Mesenchymal stem cell (in vitro differentiated cells and primary cell): ENCODE measurements around the gene LILRB5.
A peak's percentile ranks its signal among the peaks of the same experiment; 100 is the strongest.

Source experiments
- DNase-seq: peaks from one replicate; pipeline ENCODE4 v3.0.0-alpha.2; 2013
- H2AFZ ChIP-seq: one replicate; pipeline ENCODE4 v1.6.1; 2013; ENCODE audit warnings: low read depth, mild to moderate bottlenecking, control low read depth, inconsistent platforms, low read length, moderate library complexity
- H2AK5ac ChIP-seq: 2 replicates; pipeline ENCODE4 v1.6.1; 2013; ENCODE audit warnings: low read length, moderate library complexity, mild to moderate bottlenecking, inconsistent platforms; ENCODE audit not compliant: severe bottlenecking
- H2BK120ac ChIP-seq: one replicate; pipeline ENCODE4 v1.6.1; 2013; ENCODE audit warnings: low read depth, mild to moderate bottlenecking, inconsistent platforms, low read length, moderate library complexity
- H2BK12ac ChIP-seq, 2 experiments: one replicate each; pipeline ENCODE4 v1.6.1; 2013; ENCODE audit warnings: inconsistent platforms in 2 of 2, low read length in 2 of 2, mild to moderate bottlenecking in 2 of 2, moderate library complexity in 2 of 2, control low read depth in 1 of 2
- H2BK15ac ChIP-seq: one replicate; pipeline ENCODE4 v1.6.1; 2013; ENCODE audit warnings: mild to moderate bottlenecking, low read depth, inconsistent platforms; ENCODE audit not compliant: poor library complexity, severe bottlenecking
- H2BK5ac ChIP-seq: 2 replicates; pipeline ENCODE4 v1.6.1; 2013; ENCODE audit warnings: low read depth, mild to moderate bottlenecking, low read length, control low read depth, inconsistent platforms; ENCODE audit not compliant: poor library complexity, severe bottlenecking
- H3K14ac ChIP-seq, 2 experiments: one replicate each; pipeline ENCODE4 v1.6.1; 2013; ENCODE audit warnings: inconsistent platforms in 2 of 2, low read length in 2 of 2, control low read depth in 1 of 2, mild to moderate bottlenecking in 1 of 2, moderate library complexity in 1 of 2
- H3K18ac ChIP-seq, 2 experiments: one replicate each; pipeline ENCODE4 v1.6.1; 2013; ENCODE audit warnings: inconsistent platforms in 2 of 2, low read length in 2 of 2, control low read depth in 1 of 2, low read depth in 1 of 2, mild to moderate bottlenecking in 1 of 2
- H3K23ac ChIP-seq, 2 experiments: one replicate each; pipeline ENCODE4 v1.6.1; 2013; ENCODE audit warnings: inconsistent platforms in 2 of 2, low read length in 2 of 2, mild to moderate bottlenecking in 2 of 2, moderate library complexity in 2 of 2, control low read depth in 1 of 2
- H3K27ac ChIP-seq: 2 replicates; pipeline ENCODE4 v1.5.1; 2013; ENCODE audit warnings: mild to moderate bottlenecking, moderate library complexity, low read length, control low read depth, inconsistent platforms; ENCODE audit not compliant: poor library complexity, severe bottlenecking
- H3K27me3 ChIP-seq, 2 experiments: 2 replicates each; pipeline versions ENCODE4 v1.6.1 to v1.7.0; 2013; ENCODE audit warnings: low read length in 2 of 2, mild to moderate bottlenecking in 2 of 2, moderate library complexity in 2 of 2, control low read depth in 1 of 2, inconsistent platforms in 1 of 2; ENCODE audit not compliant: control insufficient read depth in 1 of 2, insufficient read depth in 1 of 2
- H3K36me3 ChIP-seq, 2 experiments: 2 replicates each; pipeline versions ENCODE4 v1.6.1 to v1.7.0; 2013; ENCODE audit warnings: low read length in 2 of 2, control low read depth in 1 of 2, inconsistent platforms in 1 of 2, low read depth in 1 of 2, mild to moderate bottlenecking in 1 of 2; ENCODE audit not compliant: insufficient read depth in 2 of 2, control insufficient read depth in 1 of 2
- H3K4ac ChIP-seq, 2 experiments: one replicate each; pipeline ENCODE4 v1.6.1; 2013; ENCODE audit warnings: inconsistent platforms in 2 of 2, low read length in 2 of 2, mild to moderate bottlenecking in 2 of 2, moderate library complexity in 2 of 2, control low read depth in 1 of 2, low read depth in 1 of 2
- H3K4me1 ChIP-seq: 2 replicates; pipeline ENCODE4 v1.6.1; 2013; ENCODE audit warnings: low read depth, low read length, control low read depth; ENCODE audit not compliant: control insufficient read depth, insufficient read depth
- H3K4me2 ChIP-seq: 2 replicates; pipeline ENCODE4 v1.6.1; 2013; ENCODE audit warnings: low read length, mild to moderate bottlenecking, inconsistent platforms; ENCODE audit not compliant: poor library complexity, severe bottlenecking
- H3K4me3 ChIP-seq, 2 experiments: 2 replicates each; pipeline versions ENCODE4 v1.5.1 to v1.7.0; 2013; ENCODE audit warnings: low read length in 2 of 2, mild to moderate bottlenecking in 2 of 2, control low read depth in 1 of 2, low read depth in 1 of 2; ENCODE audit not compliant: insufficient read depth in 1 of 2
- H3K79me1 ChIP-seq: replicated peaks from 2 replicates; pipeline ENCODE4 v1.6.1; 2013; ENCODE audit warnings: mild to moderate bottlenecking, control low read depth, low read length, inconsistent platforms; ENCODE audit not compliant: poor library complexity, severe bottlenecking
- H3K9ac ChIP-seq: 2 replicates; pipeline ENCODE4 v1.7.0; 2013; ENCODE audit warnings: mild to moderate bottlenecking, low read length, moderate library complexity
- H3K9me3 ChIP-seq: 2 replicates; pipeline ENCODE4 v1.7.0; 2013; ENCODE audit warnings: mild to moderate bottlenecking, low read length; ENCODE audit not compliant: control insufficient read depth
- H4K8ac ChIP-seq: one replicate; pipeline ENCODE4 v1.6.1; 2013; ENCODE audit warnings: inconsistent platforms, mild to moderate bottlenecking, low read length, moderate library complexity
- H4K91ac ChIP-seq: one replicate; pipeline ENCODE4 v1.6.1; 2013; ENCODE audit warnings: mild to moderate bottlenecking, low read length, inconsistent platforms
- whole genome bisulfite sequencing: methylation state at CpG from one replicate; pipeline ENCODE4 v1.1.7; 2013; ENCODE audit warnings: mixed read lengths; 5-methylcytosine and 5-hydroxymethylcytosine counted together

LILRB5 gene

GRCh38 chr19:54266133-54266532, 9.1 kb upstream of the LILRB5 start:
- H3K79me1 ChIP-seq: no peaks in the 10 kb centered on the region
- DNase-seq: peak; percentile 52
- no peak overlapping the region for H3K4me3 ChIP-seq
- H3K27ac ChIP-seq: no peak overlapping the region
- no peaks in the 10 kb centered on the region for H3K36me3 ChIP-seq
- no peak overlapping the region for H2BK5ac ChIP-seq
- H3K4ac ChIP-seq: no peak overlapping the region
- no peak overlapping the region for H3K14ac ChIP-seq
- H3K4me2 ChIP-seq: no peak overlapping the region
- H2AK5ac ChIP-seq: no peak overlapping the region
- no peaks in the 10 kb centered on the region for H3K4me1 ChIP-seq
- H3K9ac ChIP-seq: no peak overlapping the region
- no peak overlapping the region for H4K8ac ChIP-seq
- H3K9me3 ChIP-seq: no peaks in the 10 kb centered on the region
- no peak overlapping the region for H2BK15ac ChIP-seq
- H4K91ac ChIP-seq: no peak overlapping the region
- WGBS: 2% methylated on average over 6 of the region's 6 CpGs
- no peak overlapping the region for H2BK12ac ChIP-seq
- no peak overlapping the region for H3K23ac ChIP-seq
- peaks cover 0 to 12% of the 10 kb centered on the region in 2 experiments for H3K27me3 ChIP-seq
- H2BK120ac ChIP-seq: no peak overlapping the region
- no peak overlapping the region for H3K18ac ChIP-seq
- H2AFZ ChIP-seq: no peak overlapping the region

- Histone ChIP-seq H4K91ac (no peak overlapping the region), H3K4me3 (no peak overlapping the region), H3K9ac (no peak overlapping the region), H3K27ac (no peak overlapping the region), H3K79me1 (no peaks in the 10 kb centered on the region), H3K18ac (no peak overlapping the region), H3K4me2 (no peak overlapping the region), H2BK12ac (no peak overlapping the region), H3K9me3 (no peaks in the 10 kb centered on the region), H2BK120ac (no peak overlapping the region), H3K27me3 (peaks cover 8 to 17% of the 10 kb centered on the region in 2 experiments), H2AFZ (no peak overlapping the region), H2BK15ac (no peak overlapping the region), H3K14ac (no peak overlapping the region), H3K4me1 (no peaks in the 10 kb centered on the region), H2BK5ac (no peak overlapping the region), H2AK5ac (no peak overlapping the region), H4K8ac (no peak overlapping the region), H3K4ac (no peak overlapping the region), H3K23ac (no peak overlapping the region), H3K36me3 (no peaks in the 10 kb centered on the region)
- no peak for DNase-seq
- WGBS: 52% methylated on average over 2 of the region's 2 CpGs
Observed at GRCh38 chr19:54262470-54262869, 5.4 kb upstream of the LILRB5 start.

GRCh38 chr19:54262066-54262465, 5.0 kb upstream of the LILRB5 start:
- Histone ChIP-seq H3K9me3 (no peaks in the 10 kb centered on the region), H3K4me2 (no peak overlapping the region), H3K18ac (no peak overlapping the region), H3K4me1 (no peaks in the 10 kb centered on the region), H3K9ac (no peak overlapping the region), H2AFZ (no peak overlapping the region), H3K4ac (no peak overlapping the region), H2BK120ac (no peak overlapping the region), H3K36me3 (no peaks in the 10 kb centered on the region), H3K23ac (no peak overlapping the region), H3K4me3 (no peak overlapping the region), H3K14ac (no peak overlapping the region), H2BK12ac (no peak overlapping the region), H4K91ac (no peak overlapping the region), H3K79me1 (no peaks in the 10 kb centered on the region), H3K27ac (no peak overlapping the region), H3K27me3 (peaks cover 12 to 21% of the 10 kb centered on the region in 2 experiments), H2BK15ac (no peak overlapping the region), H4K8ac (no peak overlapping the region), H2AK5ac (no peak overlapping the region), H2BK5ac (no peak overlapping the region)
- WGBS: 80% methylated on average over 11 of the region's 11 CpGs
- DNase-seq: no peak

GRCh38 chr19:54256250-54257115, 590 bp downstream of the LILRB5 start:
- Histone ChIP-seq H3K27ac (no peak overlapping the region), H3K27me3 (peaks cover 24 to 61% of the 10 kb centered on the region in 2 experiments), H4K91ac (no peak overlapping the region), H2BK15ac (no peak overlapping the region), H2AK5ac (no peak overlapping the region), H2BK12ac (no peak overlapping the region), H3K9me3 (no peaks in the 10 kb centered on the region), H3K4ac (no peak overlapping the region), H2BK5ac (no peak overlapping the region), H3K18ac (no peak overlapping the region), H3K4me2 (no peak overlapping the region), H3K4me3 (no peak overlapping the region), H3K79me1 (no peaks in the 10 kb centered on the region), H2AFZ (no peak overlapping the region), H3K23ac (no peak overlapping the region), H3K14ac (no peak overlapping the region), H3K9ac (no peak overlapping the region), H4K8ac (no peak overlapping the region), H3K4me1 (no peaks in the 10 kb centered on the region), H2BK120ac (no peak overlapping the region), H3K36me3 (no peaks in the 10 kb centered on the region)
- WGBS: 79% methylated on average over 16 of the region's 19 CpGs
- no peak for DNase-seq
